ENCODE data around the gene ZNF595.
"Not testable (repeated sequence)": the region's sequence is repeated elsewhere in the genome, so short reads cannot be mapped to it uniquely, and the experiment has no call there.

The ZNF595 gene

DNA sequence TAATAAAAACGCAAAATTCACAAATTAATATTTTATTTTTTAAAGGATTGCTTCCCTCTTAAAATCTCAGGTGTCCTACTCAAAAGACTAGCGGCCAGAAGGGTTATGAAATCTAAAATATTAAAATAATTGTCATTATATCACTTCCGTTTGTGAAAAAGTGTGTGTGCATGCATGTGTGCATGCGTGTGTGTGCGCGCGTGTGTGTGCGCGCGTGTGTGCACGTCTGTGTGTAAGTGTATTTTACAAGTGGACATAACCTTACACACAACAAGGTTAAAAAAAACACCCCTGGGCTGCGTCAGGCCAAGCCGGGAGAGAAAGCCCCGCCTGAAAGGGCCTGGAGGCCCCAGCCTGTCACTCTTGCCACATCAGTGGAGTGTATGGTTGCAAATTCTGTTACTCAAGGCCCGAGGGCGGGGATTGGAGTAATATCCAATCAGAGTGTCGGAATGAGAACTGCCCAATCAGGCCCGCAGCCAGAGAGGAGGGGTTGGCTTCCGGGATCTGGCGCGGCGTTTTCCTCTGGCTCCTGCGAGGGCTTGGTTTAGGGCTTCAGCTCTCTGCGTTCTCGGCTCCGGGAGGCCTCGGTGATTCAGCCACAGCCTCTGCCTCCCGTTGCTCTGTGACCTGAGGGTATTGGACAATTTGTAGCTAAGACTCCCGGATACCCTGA is at the start of gene ZNF595:
TSS of gene ZNF595 (plus strand) at position 518 of the 676 bp plus-strand sequence. CDS start 168 bp downstream, outside the sequence.
- peak in 1 of 2 experiments; percentile 2 for DNase-seq

- not testable (repeated sequence) for DNase-seq
These were observed 42.9 kb upstream of the ZNF595 start for GRCh38 chr4:9937-10870.

- DNase-seq: not testable (repeated sequence)
These were observed 41.9 kb upstream of the ZNF595 start for GRCh38 chr4:11095-11815.

- DNase-seq: peak; percentile 4 to 13
These were observed 41.2 kb upstream of the ZNF595 start for GRCh38 chr4:11816-12417.

- not testable (repeated sequence) for DNase-seq
These were observed 35.0 kb upstream of the ZNF595 start for GRCh38 chr4:18128-18527.

DNA sequence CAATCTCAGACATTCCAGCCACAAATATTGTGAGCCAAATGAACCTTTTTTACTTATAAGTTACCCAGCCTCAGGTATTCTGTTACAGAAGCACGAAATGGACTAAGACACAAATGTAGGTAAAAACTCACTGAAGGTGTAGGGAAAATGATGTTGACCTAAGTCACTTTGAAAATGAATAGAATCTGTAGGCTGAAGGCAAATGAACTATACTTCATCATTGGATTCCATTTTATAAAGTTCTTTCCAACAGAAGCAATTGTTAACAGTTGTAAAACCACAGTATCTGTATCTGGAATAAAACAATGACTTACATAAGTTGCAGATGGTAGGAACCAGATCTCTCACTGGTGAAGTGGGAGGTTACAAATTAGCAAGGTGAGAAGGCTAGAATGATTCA is 34.5 kb upstream of the ZNF595 start:
- DNase-seq: not testable (repeated sequence)

DNA sequence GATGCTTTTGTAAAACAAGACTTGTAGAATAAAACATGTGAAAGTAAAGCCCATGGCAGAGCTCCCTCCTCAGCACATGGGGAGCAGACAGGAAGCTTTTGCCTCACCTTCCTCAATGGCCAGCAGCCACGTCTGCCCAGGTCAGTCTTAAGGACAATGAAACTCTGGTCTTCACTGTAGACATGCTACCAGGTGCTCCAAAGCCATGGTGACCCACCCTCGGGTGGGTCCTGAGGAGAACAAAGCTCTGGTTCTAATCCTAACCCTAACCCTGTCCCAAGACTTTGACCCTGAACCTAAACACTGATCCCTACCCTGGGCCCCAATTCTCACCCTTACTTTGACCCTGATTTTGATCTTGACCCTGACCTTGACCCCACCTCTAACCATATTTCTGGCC is 30.2 kb upstream of the ZNF595 start:
- DNase-seq: not testable (repeated sequence)

DNA sequence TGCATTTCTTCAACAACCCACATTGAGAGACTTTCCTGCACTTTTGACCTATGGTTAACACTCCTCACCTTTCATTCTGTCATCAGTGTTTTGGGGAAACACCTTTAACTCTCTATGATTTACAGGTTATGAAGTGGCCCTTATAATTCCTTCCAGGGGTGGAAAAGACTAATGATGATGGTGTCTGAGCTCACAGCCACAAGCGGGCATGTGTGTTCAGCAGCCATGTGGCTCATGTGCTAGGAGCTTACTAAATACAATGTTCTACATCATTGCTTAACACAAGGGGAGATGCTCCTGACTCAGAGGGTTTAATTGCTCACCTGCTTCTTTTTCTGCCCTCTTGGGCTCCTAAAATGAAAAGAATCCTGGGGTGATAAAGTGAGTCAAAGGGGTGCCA is 28.8 kb upstream of the ZNF595 start:
- DNase-seq: not testable (repeated sequence)

- DNase-seq: not testable (repeated sequence)
These were observed 25.6 kb upstream of the ZNF595 start for GRCh38 chr4:27501-27900.

- DNase-seq: peak; percentile 5
These were observed 24.2 kb upstream of the ZNF595 start for GRCh38 chr4:28767-29542.

DNA sequence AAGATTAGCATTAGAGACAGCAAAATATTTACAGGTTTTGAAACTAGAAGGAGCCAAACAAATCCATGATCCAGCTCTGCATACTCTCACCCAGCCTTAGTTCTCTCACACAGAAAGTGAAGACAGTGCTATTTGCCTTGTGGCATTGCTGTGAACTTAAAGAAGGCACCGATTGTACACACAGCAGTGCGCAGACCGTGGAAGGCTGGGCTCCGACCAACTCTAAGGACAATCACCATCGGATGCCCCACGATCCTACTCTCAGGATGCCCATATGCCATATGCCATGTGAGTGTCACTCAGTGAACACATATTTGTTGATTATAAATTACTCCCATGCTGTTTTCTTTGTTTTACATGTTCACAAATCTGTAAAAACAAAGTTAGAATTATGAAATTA is 19.8 kb upstream of the ZNF595 start:
- DNase-seq: not testable (repeated sequence)

GRCh38 chr4:36559-37415 is 16.3 kb upstream of the ZNF595 start:
- not testable (repeated sequence) for DNase-seq

DNA sequence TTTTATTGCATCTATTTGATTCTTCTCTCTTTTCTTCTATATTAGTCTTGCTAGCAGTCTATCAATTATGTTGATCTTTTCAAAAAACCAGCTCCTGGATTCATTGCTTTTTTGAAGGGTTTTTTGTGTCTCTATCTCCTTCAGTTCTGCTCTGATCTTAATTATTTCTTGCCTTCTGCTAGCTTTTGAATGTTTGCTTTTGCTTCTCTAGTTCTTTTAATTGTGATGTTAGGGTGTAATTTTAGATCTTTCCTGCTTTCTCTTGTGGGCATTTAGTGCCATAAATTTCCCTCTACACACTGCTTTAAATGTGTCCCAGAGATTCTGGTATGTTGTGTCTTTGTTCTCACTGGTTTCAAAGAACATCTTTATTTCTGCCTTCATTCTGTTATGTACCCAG is 14.9 kb upstream of the ZNF595 start:
- not testable (repeated sequence) for DNase-seq

DNA sequence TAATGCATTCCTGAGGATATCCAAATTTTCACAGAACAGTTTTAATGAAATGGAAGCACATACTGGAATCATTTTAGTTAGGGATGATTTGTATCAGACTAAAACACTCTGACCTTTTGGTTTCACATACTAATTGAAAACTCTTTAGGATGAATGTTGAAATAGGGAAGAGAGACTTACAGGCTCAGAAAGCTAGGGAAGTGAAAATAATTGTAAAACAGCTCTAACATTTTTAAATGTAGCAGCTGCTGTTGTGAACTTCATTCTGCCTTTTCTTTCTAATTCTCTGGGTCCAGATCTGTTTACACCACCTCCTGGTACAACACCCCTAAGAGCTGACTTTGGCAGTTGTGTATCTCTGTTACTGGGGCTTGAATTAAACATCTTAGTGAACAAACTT is 9.7 kb upstream of the ZNF595 start:
- DNase-seq: not testable (repeated sequence)

GRCh38 chr4:51253-51652 is 1.9 kb upstream of the ZNF595 start:
- DNase-seq: not testable (repeated sequence)

GRCh38 chr4:51655-52277 is 1.4 kb upstream of the ZNF595 start:
- not testable (repeated sequence) for DNase-seq

- not testable (repeated sequence) for DNase-seq
These were observed 400 bp downstream of the ZNF595 start for GRCh38 chr4:53521-53920.

GRCh38 chr4:64733-65132 is 11.6 kb downstream of the ZNF595 start:
- DNase-seq: not testable (repeated sequence)

DNA sequence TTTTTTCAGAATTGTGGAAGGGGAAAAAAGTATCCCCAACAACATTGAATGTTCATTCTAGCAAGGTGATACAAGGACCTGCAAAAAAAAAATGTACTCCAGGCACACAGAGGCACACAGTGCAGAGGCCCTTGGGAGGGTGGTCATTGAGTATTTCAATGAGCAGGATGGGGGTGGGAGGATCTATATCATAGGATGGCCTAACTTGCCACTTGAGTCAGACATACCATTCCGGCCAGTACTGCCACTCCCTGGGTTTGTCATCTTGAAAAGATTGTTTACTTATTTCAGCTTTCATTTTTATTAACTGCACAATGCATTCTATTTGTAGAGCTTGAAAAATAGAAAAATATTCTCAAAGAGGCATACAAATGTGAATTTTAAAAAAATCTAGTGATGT is 18.7 kb downstream of the ZNF595 start:
- no peak for DNase-seq

DNA sequence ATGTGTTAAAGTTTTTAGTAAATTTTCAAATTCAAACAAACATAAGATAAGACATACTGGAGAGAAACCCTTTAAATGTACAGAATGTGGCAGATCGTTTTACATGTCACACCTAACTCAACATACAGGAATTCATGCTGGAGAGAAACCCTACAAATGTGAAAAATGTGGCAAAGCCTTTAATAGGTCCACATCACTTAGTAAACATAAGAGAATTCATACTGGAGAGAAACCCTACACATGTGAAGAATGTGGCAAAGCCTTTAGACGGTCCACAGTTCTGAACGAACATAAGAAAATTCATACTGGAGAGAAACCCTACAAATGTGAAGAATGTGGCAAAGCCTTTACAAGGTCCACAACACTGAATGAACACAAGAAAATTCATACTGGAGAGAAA is 32.8 kb downstream of the ZNF595 start:
- DNase-seq: no peak
